Endothelial cell of umbilical vein (primary cell): ENCODE data around the gene PRRC2B.

Source experiments
- EZH2 ChIP-seq: IDR thresholded peaks from 2 replicates; pipeline ENCODE4 v1.6.1; 2012; ENCODE audit warnings: borderline replicate concordance, low read depth, mild to moderate bottlenecking, moderate library complexity, low read length, inconsistent platforms; ENCODE audit not compliant: severe bottlenecking
- FOS ChIP-seq: IDR thresholded peaks from 2 replicates; pipeline ENCODE4 v1.6.1; 2011; ENCODE audit warnings: mild to moderate bottlenecking, low read length, moderate library complexity, borderline replicate concordance; ENCODE audit not compliant: insufficient read depth
- GATA2 ChIP-seq: IDR thresholded peaks from 2 replicates; pipeline ENCODE4 v1.7.0; 2011; ENCODE audit warnings: low read depth, mild to moderate bottlenecking, moderate library complexity, mixed read lengths, low read length; ENCODE audit not compliant: insufficient read length, insufficient read depth
- JUN ChIP-seq: IDR thresholded peaks from 2 replicates; pipeline ENCODE4 v1.6.1; 2011; ENCODE audit warnings: borderline replicate concordance, low read depth; ENCODE audit not compliant: insufficient read length, insufficient read depth
- MYC ChIP-seq: IDR thresholded peaks from one replicate; pipeline ENCODE4 v1.6.1; 2011; ENCODE audit warnings: mild to moderate bottlenecking, low read depth, low read length
- POLR2A ChIP-seq: IDR thresholded peaks from 2 replicates; pipeline ENCODE4 v1.6.1; 2012; ENCODE audit warnings: low read depth, mild to moderate bottlenecking, control low read depth, low read length
- POLR2AphosphoS5 ChIP-seq: IDR thresholded peaks from 2 replicates; pipeline ENCODE4 v1.6.1; 2012; ENCODE audit warnings: low read depth, mild to moderate bottlenecking, control low read depth, low read length, moderate library complexity; ENCODE audit not compliant: insufficient read depth
- TF ChIP-seq, protein P1 (sequence below), 2 donors: IDR thresholded peaks; 1 replicate in 1 of 2; 2 replicates in 1 of 2; pipeline ENCODE4 v1.5.1; 2011; ENCODE audit warnings: low read length in 2 of 2, mild to moderate bottlenecking in 2 of 2, moderate library complexity in 2 of 2, control low read depth in 1 of 2, inconsistent platforms in 1 of 2, low read depth in 1 of 2; ENCODE audit not compliant: insufficient read depth in 1 of 2; ENCODE audit errors: extremely low read depth in 1 of 2
- TF ChIP-seq, protein P2 (sequence below): IDR thresholded peaks from 2 replicates; pipeline ENCODE4 v1.6.1; 2011; ENCODE audit not compliant: insufficient read depth, insufficient read length

GRCh38 chr9:131417264-131418142 lies 23.6 kb downstream of the PRRC2B start:
- TF ChIP-seq, protein P1, sequence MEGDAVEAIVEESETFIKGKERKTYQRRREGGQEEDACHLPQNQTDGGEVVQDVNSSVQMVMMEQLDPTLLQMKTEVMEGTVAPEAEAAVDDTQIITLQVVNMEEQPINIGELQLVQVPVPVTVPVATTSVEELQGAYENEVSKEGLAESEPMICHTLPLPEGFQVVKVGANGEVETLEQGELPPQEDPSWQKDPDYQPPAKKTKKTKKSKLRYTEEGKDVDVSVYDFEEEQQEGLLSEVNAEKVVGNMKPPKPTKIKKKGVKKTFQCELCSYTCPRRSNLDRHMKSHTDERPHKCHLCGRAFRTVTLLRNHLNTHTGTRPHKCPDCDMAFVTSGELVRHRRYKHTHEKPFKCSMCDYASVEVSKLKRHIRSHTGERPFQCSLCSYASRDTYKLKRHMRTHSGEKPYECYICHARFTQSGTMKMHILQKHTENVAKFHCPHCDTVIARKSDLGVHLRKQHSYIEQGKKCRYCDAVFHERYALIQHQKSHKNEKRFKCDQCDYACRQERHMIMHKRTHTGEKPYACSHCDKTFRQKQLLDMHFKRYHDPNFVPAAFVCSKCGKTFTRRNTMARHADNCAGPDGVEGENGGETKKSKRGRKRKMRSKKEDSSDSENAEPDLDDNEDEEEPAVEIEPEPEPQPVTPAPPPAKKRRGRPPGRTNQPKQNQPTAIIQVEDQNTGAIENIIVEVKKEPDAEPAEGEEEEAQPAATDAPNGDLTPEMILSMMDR (IDR thresholded peaks at IDR 0.05; ENCODE audit: extremely low read depth in 1 of 2, insufficient read depth in 1 of 2, low read depth in 1 of 2, low read length in 2 of 2) = no peak
- TF ChIP-seq POLR2AphosphoS5 (no peak), POLR2A (no peak), EZH2 (no peak), FOS (no peak), MYC (no peak), JUN (no peak), GATA2 (no peak)
- TF ChIP-seq, protein P2, sequence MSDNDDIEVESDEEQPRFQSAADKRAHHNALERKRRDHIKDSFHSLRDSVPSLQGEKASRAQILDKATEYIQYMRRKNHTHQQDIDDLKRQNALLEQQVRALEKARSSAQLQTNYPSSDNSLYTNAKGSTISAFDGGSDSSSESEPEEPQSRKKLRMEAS = no peak
